Left lobe of liver (tissue), 2 donors: Measurements from ENCODE around the gene GLIS1. TPM values are rescaled to one million over a fixed set of nuclear protein-coding genes. Genes with fewer than 3 reads are reported as not detected.

Source experiments
- ATAC-seq: fragments of 200-7000 bp; cut with Tn5 transposase; one replicate; pipeline ENCODE4 v1.9.1; 2020; ENCODE audit warnings: mild to moderate bottlenecking, moderate library complexity
- DNase-seq: peaks from one replicate; pipeline ENCODE4 v3.0.0-alpha.2; 2020; ENCODE audit warnings: low spot score
- total RNA-seq: library from RNA; stranded (reverse); gene quantifications from one replicate; pipeline ENCODE4 v1.2.1, GENCODE V29; 2021
- donor health status: DM: no; HTN: no; CAD: no; lungs with moderate emphysema.
- donor health status: DM: no; HTN: yes; CAD: no.

GLIS1 gene
- total RNA-seq, 1 donor from 2014 or later: not detected

DNA sequence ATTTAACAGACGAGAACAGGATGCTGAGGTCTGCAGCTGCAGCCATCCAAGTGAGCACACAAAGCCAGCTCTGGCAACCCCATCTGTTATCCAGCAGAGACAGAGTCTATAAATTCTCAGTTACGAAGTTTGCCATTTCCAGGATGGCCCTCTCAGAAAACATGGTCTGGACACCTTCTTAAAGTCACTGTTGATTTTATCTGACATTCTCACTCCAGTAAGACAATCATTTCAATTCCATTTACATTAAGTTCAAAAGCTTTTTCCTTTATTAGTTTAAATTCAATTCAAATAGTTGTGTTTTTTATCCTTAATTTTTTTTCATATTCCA lies 154.2 kb downstream of the GLIS1 start:
- DNase-seq (no peak), ATAC-seq (no peak)

DNA sequence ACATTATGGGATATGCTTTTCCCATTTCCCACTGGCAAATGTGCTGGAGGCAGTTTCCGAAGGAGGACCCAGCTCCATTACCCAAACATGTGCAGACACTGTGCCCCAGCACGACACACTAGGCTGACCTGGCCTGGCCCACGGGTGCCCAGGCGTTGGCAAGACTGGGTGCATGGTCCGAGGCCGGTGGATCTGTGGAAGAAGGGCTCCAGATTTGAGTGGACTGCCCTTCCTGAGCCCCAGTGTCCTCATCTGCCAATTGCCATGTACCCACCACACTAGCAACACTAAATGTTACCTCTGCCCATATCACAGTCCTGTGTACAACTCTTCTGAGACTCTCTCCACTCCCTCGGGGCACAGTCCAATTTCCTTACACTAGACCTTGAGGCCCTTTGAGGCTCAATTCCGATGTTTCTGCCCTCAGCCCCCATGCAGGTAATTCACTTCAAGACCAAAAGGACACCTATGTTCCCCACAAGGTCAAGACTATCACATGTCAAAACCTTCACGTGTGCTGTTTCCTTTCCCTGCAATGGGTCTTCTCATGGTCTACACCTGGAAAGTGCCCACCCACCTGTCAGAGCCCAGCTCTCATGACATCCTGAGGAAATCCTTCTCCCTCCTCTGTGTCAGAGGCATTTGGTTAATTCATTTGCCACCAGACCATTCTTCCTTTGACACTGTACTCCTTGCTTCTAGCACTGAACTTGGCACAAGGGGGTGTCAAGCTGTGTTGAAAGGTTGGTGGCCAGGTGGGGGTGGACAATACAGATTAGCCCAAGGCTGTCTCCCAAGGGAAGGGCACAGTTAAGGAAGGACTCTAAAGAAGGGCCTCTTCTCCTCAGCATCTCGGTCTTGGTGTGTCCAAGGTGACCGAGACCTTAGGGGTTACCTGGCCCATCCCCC lies 154.8 kb downstream of the GLIS1 start:
- ATAC-seq (no peak), DNase-seq (no peak)

DNA sequence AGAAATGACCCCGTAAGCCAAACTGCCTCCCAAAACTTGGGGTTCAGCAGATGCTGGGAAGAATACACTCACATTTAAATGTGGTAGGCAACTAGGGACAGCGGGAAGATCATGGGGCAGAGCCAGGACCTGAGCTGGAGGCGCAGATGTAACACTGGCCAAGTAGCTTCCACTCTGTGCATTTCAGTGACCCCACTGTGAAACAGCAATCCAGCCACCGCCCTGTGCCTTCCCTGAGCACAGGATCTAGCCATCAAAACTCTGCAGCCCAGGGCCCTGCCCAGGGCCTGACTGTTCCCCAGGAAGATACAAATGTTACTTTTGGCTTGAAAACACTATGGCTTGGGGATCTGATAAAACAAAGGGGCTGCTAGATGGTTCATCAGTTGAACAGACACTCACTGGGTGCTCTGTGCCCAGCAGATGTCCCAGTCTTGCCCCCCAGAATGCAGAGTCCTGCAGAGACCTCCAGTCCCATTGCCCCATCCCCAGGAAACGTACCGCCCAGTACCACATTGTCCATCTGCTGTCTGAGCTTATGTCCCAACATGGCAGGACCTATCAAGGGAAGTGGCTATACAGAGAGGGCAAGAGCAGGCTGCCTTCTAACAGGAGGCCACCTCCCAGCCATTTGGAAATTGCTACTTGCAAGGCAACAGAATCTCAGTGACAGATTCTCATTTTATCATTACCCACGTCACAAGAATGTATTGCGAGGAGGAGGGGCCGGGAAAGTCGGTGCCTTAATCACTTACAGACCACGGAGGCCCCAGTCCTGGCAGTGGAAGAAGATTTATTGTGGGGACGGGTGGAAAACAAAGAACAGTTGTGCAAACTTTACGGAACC lies 155.7 kb downstream of the GLIS1 start:
- DNase-seq (no peak), ATAC-seq (no peak)

DNA sequence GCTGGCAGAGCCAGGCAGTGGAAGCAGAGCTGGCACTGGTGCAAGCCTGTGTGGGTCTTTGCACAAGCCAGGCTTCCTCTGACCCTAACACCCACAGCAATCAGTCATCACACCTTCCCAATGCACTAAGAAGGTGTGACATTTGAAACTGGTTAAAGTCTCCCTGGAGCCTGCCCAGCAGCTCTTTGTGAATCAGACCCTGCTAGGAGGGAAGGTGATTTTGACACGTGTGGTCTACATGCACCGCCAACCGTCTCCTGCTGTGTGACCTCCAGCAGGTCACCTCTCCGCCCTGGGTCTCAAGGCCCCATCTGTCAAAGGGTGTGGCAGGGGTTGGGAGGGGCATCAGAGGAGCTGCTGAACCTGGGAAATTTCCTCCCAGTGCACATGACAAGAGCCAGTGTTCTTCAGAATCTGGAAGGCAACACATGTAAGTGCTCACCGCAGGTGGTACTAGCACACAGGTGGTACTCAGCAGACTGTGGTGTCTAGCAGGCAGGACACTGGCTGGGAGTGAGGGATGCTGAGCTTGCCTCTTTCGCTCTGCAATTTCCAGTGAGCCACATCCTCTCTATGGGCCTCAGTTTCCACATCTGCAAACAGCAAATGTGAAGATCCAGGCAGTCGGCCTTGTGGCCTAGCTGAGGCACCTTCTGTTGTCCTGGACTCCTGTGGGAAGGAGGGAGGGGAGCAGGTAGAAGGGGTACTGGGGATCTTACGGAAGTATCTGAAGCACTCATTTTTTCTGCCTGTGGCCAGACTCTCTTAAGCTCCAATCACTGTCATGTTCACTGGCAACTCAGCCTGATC lies 156.5 kb downstream of the GLIS1 start:
- ATAC-seq: no peak
- DNase-seq: no peak

DNA sequence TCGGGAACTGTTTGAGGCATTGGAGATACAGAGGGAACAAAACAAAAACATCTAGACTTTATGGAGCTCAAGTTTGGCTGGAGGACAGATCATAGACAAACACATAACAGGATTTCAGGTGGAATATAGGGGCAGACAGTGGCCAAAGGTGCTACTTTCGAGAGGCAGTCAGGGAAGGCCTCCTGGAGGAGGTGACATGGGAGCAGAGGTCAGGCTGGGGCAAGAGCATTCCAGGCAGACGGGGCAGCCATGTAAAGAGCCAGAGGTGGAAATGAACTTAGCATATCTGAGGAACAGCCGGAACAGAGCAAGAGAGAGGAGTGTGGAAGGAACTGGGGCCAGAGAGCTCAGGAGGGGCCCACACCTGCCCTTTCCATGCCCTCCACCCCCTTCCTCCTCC lies 157.5 kb downstream of the GLIS1 start:
- ATAC-seq: no peak
- no peak for DNase-seq

DNA sequence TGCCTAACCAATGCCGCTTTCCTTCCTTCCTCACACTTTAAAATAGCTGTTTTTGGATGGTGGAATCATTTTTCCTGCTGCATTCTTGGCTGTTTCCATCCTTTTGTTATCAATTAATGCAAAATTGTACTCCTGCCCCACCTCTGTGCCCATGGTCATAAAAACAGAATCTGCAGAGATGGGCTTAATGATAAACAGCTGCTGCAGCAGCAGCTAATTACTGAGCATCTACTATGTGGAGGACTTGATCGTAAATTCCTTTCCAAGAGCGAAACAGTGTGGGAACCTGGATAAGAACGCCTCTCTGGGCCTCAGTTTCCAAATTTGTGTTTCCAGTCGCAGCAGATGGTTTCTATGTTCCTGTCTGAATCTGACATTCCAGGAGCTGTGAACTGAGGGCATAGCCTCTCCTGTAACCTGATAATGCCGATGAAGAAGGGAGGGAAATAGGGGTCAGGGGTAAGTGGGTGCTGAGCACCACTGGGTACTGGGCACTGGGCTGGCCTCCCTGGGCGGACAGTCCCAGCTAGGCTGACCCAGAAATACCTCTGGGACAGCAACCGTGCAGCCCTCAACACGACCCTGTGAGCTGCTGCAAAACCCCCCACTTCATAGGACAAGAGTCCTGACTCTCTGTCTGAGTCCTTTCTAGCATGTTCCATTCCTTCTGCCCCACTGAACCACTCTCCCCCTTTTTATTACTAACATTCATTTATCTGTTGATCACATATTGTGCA lies 158.1 kb downstream of the GLIS1 start:
- ATAC-seq: no peak
- no peak for DNase-seq

DNA sequence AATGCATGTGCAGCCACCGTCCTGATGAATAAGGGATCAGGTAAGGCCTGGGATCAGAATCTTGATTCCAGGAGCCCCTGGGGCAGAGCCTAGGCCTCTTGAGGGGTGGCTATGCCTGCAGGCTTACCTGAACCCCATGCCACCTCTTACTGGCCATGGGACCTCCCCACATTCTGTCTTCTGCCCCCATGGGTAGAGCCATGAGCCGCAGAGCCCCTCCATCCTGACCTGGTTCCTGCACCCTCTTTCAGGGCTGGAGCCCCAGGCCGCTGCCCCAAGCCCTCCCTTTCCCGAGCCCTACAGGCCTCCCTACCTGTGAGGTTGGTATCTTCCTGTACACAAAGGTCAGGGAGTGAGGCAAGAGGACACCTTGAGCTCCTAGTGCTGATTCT lies 159.0 kb downstream of the GLIS1 start:
- DNase-seq: no peak

DNA sequence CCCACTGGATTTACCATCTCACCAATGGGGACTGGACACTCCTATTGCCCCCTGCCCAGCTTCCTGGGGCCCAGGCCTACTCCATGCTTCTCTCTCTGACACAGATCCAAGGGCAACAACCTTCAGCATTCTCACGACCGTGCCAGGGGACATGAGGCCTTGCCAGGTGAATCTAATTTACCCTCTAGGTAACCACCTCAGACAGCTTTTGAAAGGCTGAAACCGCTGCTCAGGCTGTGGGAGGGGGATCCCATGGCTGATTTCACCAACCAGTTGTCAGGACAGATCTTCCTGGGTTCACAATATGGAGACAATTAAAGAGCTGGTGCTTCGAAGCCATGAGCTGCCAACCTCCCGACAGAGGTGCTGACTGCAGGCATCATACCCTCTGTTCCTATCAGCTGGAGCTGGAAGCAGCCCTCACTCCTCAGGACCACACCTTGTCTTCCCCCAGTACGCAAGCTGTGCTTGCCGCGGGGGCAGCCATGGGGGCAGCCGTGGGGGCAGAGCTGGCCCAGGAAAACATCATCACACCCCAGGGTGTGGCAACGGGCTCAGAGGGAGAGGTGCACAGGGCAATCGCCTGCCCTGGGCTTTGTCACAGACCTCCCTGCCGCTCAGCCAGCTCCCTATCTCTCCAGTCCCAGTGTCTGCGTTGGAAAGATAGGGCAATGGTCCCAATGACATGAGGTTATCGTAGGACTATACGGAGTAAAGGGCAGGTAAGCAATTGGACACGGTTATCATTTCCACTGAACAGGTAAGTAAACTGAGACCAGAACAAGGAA lies 159.5 kb downstream of the GLIS1 start:
- ATAC-seq (peak; percentile 42), DNase-seq (no peak)

More for the DNA sequence above, 159.0 kb downstream of the GLIS1 start:
- no peak for ATAC-seq

DNA sequence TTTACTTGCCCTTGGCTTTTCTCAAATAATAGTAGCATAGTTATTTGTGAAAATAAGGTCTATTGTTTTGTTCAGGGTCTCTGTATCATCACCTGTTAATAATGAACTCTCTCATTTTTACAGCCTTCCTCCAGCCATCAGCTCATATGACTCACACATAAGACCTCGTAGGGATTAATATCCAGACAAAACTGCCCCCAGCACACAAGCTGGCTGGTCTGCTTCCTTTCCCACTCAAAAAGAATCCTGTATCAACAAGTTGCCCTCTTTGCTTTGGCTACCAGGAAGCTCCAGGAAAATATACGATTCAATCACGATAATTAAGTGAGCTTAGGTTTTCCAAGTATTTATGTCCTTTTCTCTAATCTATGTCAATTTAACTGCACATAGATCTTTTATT lies 160.6 kb downstream of the GLIS1 start:
- no peak for ATAC-seq
- DNase-seq: no peak

DNA sequence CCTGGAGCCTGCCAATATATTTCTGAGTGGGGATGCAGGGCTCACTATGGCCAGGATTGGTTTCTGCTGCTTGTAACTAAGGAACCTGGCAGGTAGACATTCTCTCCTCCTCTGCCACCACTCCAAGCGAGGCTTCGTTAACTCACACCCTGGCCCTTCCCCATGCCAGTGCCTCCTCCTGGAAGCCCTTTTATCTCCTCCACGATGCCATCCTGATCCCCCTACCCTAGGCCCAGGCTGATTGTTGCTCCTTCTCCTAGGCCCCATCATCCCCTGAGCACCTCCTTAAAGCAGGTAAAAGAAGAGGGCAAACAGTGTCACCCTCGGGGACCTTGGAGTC lies 161.2 kb downstream of the GLIS1 start:
- no peak for DNase-seq

DNA sequence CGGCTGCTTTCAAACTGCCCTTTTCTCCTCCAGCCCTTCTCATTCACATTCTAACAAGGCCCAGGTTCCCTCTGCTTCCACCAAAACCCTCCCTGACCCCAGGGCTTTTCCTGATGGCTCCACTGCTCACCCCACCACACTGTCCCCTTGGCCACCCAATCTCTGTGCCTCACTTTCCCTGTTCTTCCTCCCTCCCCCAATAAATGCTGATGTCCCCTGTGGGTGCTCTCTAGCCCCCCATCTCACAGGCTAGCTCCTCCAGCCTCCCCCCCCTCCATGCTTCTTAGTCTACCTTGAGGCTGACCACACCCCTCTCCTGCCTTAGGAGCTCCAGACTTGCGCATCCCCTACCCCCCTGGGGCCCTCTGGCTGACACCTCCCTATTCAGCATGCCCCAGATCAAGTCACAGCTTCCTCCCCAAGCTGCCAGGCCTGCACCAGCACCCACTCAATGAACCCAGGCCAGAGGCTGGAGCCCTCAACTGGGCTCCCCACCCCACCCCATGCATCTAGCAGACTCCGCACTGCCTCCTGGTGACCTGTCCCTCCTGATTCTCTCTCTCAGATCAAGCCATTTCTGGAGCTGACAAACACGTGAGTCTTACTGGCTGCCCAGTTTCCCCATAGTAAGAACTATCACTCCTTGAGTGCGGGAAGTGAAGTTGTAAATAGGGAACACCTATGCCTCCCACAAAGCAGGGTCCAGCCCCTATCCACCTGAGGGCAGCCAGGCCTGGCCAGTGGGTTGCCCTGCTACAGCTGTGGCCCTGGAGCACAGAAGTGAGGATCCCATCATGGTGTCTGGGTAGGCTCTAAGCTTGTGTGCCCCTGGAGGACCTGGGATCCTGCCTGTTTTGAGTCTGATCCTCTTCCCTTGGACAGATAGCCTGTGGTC lies 161.9 kb downstream of the GLIS1 start:
- DNase-seq: no peak
- no peak for ATAC-seq

More for the DNA sequence above, 161.2 kb downstream of the GLIS1 start:
- no peak for ATAC-seq

DNA sequence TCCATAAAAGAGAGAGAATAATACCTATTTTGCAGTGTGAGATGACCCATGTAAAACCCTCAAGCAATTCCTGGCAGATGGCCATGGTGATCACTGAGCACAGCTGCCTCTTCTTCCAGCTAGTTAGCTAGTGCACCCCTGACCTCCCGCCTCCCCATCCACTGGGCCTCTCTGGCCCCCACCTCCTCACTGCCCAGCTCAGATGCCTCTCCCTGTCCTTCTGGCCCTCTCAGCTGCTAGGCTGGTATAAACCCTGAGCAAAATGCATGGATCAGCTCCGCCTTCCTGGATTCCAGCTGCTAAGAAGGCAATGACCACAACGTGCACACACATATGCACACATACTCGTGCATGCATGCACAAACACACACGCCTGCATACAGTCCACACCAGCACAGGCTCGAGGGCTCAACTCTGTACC lies 162.6 kb downstream of the GLIS1 start:
- ATAC-seq: no peak
- no peak for DNase-seq

DNA sequence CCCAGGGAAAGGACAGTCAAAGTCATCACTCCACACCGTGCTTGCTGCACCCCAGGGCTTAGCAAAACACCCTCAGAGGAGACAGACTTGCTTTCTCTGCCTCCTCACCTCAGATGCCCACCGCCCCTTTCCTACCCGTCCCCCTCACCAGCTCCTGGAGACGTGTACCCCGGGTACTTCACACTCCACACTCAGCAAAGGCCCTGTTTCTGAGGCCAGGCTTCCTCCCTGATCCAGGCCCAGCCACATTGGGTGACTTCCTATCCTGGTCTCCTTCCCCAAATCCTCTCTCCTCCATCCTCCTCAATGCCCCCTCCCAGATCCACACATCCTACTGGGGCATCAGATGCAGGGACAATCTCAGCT lies 163.0 kb downstream of the GLIS1 start:
- DNase-seq: no peak

DNA sequence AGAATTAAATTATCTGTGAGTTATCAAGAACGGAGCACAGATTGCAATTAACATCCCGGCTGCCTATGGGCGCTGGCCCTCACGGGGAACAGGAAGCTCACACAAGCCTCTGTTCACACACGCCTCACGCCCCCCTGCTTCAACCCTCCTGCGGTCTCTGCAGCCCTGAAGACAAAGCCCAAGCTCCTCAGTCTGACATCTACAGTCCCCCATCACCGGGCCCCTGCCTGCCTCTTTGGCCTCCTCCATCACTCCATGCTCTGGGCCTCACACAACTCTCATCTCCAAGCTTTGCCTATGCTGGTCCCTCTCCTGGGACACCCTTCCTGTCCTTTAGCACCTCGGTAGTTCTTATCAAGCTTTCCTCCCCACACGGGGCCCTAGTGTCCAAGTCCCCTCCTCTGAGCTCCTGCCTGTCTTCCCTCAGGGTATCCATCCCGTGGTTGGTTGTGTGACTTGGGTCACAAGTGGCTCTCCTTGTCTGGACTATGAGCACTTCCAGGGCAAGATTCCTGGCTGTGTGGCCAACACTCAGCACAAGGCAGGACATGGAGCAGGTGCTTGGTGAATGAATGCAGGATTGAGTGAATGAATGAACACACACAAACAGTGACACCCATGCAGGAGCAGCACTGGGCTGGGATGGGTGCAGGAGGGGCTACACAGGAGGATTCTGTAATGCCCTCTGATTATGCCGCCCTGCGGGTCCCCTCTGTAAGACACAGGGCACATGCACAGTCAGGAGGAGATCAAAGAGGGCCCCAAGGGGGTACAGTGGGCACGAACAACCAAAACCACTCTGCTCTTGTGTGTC lies 163.6 kb downstream of the GLIS1 start:
- DNase-seq (no peak), ATAC-seq (no peak)

More for the DNA sequence above, 163.0 kb downstream of the GLIS1 start:
- ATAC-seq: no peak

DNA sequence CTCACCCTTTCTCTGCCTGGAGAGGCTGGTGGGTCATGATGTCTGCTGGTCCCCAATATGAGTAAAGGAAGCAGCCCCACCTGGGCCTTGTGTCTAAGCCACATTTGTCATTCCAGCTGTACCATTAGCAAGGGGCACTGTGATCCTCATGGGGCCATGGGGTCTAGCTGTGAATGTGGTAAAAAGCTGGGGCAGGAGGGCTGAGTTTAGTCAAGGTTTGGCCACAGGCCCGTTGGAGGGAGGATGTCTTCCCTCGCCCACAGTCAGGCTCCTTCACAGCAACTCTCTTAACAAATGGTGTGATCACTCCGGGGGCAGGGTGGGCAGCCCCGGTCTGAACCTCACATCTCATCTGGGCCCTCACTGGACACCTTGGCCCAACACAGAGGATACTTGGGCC lies 164.3 kb downstream of the GLIS1 start:
- DNase-seq (no peak), ATAC-seq (no peak)

DNA sequence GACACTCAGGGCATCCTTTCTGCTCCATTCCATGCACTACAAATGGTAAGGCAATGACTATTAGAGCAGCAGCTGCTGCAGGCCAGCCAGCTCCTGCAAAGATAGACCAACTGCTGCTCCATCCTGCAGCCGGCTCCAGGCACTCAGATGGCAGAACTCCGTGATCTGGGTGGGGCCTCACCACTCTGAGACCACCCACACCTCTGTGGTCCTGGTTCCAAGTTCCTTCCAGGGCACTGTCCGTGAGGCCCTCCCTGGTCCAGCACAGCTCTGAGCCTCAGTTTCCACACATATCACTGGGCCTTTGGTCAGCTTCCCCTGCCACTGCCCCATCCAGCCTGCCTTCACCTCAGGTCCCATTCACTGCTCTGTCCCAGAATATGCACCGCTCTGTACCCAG lies 165.0 kb downstream of the GLIS1 start:
- DNase-seq (no peak), ATAC-seq (no peak)

DNA sequence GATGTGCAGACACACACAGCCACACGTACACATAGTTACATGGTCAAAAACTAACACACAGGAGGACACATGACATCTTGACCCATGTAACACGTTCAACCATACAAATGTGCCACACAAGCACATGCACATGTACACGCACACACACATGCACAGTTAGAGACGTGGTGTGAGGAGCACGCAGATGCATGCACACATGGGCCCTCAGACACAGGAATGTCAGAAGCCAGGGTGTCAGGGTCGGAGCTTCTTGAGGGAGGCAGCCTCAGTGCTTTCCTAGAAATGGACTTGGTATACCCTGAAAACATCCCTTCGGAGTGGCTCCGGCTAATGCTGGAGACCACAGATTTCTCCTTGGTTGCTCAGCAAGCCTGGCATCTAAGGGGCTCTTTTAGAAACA lies 165.4 kb downstream of the GLIS1 start:
- no peak for DNase-seq
- no peak for ATAC-seq

DNA sequence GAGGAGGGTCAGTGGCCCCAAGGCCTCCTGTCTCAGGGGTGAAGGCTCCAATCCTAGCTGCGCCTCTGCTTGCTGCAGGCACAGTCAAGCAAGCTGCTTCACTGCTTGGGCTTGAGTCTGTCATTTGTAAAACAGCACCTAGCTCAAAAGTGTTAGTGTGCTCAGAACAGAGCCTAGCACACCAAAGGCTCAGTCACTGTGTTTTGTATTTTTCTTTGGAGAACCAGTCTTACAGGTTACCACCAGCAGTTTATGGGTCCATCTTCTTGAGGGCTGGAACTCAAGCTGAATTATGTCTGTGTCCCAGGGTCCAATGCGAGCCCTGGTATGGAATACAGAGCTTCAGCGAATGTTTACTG lies 166.2 kb downstream of the GLIS1 start:
- ATAC-seq: no peak
- no peak for DNase-seq
